ENCODE measurements around the gene TANGO6.
"Not testable (repeated sequence)": the region's sequence is repeated elsewhere in the genome, so short reads cannot be mapped to it uniquely, and the experiment has no call there.

Gene TANGO6

DNA sequence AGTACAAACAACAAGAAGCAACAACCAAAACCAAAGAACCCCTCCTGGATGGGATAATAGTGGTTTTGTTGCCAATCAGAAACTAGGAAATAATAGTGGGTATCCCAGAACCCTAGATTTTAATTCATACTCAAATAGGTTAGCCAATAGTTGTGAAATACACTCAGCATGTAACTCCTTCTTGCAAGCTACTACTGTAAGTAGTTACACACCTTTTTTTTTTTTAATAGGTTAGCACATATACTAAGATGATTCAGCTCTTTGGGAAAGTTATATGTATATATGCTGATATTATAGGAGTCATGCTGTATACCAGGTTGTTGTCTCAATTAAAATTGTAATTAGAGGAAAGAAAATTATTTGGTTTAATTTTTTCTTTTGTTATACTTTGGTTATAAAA lies 169.6 kb downstream of the TANGO6 start:
- DNase-seq (ENCODE audit: low spot score): no peak

DNA sequence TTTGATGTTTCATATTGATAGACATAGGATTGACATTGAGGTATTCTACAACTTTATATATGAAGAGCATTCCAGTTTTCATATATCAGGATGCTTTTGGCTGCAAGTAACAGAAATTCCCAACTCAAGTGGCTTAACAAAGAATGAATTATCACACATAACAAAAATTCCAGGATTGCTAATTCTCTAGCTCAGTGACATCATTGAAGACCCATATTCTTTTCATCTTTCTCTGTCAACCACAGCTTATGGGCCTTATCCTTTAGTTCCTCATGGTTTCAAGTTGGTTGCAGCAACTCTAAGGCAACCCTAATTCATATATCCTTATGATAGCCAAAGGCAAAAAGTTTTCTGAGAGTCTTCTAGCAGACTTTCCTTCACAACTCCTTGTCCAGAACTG lies 170.7 kb downstream of the TANGO6 start:
- no peak for DNase-seq (ENCODE audit: low spot score)

DNA sequence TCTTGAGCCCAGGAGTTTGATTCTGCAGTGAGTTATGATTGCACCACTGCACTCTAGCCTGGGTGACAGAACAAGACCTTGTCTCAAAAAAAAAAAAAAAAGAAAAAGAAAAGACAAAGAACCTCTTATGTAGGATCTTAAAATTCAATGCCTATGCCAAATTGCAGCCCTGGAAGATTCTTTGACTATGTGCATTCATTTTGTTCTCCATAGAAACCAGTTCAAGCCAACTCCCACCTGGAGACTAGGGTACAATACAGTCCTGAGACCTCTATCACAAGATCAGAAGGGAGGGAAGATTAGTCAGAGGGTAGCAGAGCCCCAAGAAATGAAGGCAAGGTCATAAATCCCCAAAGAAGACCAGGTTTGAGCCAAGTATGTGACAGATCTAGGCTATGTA lies 171.5 kb downstream of the TANGO6 start:
- no peak for DNase-seq (ENCODE audit: low spot score)

DNA sequence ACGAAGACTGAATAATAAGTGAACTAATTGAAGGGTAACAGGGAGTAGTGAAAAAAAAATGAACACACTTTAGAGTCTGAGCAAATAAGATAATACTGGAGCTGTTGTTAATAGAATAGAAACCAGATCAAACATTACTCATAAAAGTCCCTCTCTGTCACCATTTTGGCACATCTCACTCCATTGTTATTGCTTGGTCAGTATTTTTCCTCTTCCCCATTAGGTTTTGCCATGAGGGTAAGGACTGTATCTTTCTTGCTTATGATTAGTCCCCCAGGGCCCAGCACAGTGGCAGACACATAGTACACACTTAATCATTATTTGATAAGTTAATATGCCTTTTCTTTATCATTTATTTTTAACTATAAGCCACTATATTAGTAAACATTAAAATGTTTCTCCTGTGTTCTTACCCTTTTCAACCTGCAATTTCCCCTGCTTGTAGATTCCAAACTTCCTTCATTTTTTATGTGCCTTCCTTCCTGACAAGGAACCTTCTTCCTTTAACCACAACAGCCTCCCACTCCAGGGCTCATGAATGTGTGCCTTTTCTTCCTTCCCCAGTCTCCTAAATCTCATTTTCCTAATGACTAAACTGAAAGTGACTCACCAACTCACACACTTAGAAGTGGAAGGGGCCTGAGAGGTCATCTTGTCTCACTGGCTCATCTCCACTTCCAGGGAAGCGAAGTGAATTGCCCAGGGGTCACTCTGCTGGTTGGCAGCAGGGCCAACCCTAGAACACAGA lies 173.9 kb downstream of the TANGO6 start:
- no peak for DNase-seq (ENCODE audit: low spot score)

DNA sequence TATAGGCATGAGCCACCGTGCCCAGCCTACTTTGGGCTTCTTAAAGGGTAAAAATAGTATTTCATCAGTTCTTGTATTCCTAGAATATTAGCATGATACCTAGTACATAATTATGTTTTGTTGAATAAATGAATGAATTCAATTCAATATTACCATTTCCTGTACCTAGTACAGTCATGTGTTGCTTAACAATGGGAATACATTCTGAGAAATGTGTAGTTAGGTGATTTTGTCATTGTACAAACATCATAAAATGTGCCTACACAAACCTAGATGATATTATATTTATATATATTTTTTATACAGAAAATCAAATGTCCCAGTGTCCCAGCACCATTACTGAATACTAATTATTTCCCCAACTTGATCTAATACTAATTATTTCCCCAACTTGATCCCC lies 176.5 kb downstream of the TANGO6 start:
- DNase-seq (ENCODE audit: low spot score): no peak

DNA sequence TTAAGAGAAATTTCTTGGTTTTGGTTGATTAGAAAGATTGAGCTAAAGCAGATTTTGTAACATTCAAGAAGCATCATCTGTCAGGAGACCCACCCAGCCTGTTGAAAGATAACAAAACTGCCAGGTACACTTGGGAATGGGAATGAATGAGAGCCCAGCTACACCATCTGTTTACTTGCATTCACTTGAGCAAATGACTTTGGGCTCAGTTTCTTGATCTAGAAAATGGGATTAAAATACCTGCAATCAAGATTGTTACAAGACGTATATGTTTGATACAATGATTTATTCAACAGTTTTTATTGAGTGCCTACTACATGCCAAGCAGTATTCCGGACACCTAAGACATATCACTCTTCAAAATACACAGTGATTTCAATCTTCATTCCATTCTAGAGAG lies 185.8 kb downstream of the TANGO6 start:
- no peak for DNase-seq (ENCODE audit: low spot score)

DNA sequence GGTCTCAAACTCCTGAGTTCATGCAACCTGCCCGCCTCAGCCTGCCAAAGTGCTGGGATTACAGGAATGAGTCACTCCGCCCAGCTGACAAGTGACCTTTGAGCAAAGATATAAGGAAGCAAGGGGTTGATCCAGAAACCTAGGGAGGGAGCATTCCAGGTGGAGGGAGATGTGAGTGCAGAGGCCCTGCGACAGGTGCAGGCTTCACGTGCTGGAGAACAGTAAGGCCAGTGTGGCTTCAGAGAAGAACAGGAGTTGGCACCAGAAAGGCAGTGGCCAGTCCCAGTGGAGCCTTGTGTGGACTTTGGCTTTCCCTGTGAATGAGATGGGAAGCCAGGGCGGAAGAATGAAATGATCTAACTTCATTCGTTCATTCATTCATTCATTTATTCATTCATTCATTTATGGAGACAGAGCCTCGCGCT lies 188.6 kb downstream of the TANGO6 start:
- DNase-seq (ENCODE audit: low spot score): no peak

DNA sequence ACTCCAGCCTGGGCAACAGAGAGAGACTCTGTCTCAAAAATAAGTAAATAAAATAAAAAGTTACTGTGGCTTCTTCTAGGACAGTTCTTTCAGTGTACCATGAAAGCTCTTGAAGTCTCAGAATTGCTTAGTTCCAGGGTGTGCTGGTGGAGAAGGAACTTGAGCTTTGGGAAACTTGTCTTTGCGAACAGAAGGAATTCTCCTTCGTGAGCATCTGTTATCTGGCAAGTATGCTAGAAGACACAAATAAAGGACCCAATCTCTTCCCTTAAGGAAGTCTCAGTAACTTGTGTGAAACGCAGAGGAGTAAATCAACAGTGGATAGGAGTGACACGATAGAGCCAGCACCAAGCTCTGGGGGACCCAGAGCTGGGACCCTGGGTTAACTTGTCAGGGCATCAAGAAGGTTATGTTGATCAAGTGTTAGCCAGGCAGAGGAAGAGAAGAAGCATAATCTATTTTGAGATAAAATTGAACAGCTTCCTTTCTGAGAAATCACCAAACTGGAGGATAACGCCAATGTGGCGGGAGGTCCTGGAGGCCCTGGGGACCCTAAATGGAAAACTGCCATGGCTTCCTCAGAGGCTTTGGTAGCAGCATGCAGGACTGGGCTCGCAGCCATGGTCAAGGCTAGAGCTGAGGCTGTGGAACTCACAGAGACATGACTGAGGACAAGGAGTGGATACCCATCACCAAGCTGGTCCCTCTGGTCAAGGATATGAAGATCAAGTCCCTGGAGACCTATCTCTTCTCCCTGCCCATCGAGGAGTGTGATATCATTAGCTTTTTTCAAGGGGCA lies 190.0 kb downstream of the TANGO6 start:
- DNase-seq (ENCODE audit: low spot score): no peak

DNA sequence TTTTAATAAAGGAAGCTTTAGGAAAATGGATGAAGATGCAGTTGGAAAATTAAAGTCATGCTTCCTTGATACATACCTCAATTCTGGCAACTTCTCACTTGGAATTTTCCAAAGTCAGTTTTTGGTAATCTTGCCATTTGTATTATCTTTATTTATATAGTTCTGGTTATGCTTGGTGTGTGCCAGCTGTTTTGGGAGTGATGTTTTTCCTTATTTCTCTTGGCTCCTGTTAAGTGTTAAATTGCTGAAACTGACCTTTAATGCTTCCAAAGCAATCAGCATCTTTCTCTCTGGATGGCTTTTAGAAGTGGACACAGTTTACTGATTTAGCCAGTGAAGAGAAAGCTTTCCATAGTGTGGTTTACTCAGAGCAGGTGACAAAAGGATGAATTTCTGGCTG lies 192.0 kb downstream of the TANGO6 start:
- no peak for DNase-seq (ENCODE audit: low spot score)

DNA sequence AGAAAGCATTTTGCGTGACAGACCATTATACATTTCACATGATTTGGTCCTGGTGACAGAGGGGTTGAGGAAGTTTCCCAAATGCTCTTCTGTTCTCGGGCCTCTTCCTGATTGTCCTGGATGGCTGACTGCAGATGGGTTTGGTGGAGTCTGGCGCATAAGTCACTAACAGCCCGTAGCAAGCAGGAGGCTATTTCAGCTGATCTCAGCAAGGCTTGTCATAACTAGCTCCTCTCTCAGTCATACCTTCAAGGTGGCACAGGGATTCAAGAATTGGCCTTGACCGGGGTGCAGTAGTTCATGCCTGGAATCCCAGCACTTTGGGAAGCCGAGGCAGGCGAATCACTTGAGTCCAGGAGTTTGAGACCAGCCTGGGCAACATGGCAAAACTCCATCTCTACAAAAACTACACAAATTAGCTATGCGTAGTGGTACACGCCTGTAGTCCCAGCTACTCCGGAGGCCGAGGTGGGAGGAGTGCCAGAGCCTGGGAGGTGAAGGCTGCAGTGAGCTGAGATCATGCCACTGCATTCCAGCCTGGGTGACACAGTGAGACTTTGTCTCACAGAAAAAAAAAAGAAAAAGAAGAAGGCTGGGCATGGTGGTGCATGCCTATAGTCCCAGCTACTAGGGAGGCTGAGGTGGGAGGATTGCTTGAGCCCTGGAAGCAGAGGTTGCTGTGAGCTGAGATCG lies 193.2 kb downstream of the TANGO6 start:
- no peak for DNase-seq (ENCODE audit: low spot score)

DNA sequence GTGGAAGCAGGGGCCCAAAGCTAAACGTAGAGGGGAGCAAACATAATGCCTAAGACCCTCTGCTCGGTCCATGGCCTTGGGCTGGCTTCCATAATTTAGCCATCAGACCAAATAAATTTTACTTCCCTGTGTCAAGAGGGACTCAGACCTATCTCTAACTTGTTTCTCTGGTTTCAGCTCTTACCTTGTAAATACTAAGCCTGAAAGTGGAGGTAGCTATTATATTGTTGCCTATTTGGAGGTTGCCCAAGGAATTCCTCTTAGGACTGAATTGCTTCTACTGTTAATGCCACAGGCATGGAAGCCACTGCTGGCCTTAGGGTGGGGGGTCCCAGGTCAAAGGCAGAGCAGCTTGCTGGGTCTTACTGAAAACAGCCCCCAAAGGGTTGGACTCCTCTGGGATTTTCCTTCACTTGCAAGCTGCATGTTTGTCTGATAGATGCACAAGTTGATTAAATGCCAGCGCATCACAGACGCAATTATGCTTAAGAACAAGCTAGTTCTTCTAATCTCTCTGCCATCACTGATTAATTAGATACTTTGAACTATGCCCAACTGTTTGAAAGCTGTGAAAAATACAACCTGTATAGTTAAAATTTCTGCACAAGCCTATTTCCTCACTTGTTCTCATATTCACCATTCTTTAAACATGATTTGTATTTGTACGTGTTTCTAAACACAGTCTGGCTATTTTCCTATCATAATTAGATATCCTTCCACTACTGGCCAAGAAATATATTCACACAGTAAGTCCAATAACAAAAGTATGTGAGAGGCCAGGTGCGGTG lies 194.2 kb downstream of the TANGO6 start:
- DNase-seq (ENCODE audit: low spot score): no peak

DNA sequence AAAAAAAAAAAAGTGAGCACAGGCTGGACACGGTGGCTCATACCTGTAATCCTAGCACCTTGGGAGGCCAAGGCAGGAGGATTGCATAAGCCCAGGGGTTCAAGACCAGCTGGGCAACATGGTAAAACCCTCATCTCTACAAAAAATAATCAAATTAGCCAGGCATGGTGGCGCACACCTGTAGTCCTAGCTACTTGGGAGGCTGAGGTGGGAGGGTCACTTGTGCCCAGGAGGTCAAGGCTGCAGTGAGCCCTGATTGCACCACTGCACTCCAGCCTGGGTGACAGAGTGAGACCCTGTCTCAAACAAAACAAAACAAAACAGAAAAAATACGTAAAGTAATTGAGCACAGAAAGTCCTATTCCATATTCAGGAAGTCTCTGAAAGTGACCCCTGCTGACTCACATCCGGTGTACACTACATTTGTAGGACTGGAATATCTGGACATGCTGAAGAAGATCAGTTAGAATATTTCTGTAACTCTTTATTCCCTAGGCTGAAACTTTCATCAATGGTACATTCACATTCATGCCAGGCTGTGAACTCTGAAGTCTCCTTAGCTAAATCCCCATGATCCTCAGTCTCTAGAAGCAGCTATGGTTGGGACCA lies 196.1 kb downstream of the TANGO6 start:
- DNase-seq (ENCODE audit: low spot score): no peak

DNA sequence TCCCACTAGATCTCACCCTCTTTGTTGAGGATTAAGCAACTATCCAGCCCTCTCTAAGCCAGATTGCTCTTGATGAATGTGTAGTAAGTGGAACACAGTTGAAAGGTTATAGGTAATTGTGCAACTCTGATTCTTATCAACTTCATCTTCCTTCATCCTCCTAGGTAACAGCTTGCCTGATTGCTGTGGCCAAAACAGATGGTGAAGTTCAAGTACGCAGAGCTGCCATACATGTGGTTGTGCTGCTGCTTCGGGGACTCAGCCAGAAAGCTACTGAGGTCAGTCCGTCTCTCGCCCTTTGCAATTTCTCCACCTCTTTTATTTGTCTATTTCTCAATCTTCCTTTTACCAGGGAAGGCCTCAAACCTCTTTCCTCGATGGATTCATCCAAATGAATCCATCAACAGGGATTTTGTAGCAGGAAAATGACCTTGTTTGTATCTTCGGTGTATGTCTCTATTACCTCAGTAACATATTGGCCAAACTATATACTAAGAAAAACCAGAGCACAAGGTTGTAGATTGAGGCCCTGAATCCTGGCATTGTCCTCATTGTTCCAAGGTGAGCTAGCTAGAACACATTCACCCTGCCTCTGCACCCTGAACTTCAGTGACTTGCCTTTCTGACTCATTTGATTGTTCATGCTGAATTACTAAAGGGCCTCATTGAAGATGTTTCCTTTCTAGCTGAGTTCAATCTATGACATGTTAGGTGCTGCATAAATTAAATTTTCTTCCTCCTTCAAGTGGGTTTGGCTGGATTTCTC lies 197.0 kb downstream of the TANGO6 start:
- DNase-seq (ENCODE audit: low spot score): no peak

DNA sequence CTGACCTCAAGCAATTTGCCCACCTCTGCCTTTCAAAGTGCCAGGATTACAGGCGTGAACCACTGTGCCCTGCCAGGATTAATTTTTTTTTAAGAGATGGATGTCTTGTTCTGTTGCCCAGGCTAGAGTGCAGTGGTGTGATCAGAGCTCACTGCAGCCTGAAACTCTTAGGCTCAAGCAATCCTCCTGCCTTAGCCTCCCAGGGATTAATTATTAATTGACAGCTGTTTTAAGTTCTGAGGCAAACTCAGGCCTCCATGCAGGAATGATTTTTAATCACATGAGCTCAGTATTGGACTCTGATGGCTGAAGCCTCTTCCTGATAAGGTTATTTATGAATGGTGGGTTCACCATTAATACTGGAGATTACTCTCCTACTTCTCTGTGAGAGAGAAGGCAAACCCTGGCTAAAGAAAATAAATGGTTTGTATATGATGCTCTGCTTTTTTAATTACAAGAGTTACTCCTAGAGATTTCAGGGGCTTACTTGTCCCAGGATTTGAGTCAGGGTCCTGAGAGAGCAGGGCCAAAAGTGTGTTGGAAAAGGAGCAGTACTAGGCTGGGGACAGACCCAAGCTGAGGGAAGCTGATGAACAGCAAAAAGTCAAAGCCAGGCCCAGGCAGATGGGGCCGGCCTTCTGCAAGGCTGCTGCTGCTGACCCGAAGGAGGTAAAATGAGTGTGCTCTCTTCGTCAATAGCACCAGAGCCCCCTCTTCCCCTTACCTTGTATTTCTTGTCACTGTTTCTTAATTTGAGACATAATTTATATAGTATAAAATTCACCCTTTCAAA lies 205.2 kb downstream of the TANGO6 start:
- no peak for DNase-seq (ENCODE audit: low spot score)

DNA sequence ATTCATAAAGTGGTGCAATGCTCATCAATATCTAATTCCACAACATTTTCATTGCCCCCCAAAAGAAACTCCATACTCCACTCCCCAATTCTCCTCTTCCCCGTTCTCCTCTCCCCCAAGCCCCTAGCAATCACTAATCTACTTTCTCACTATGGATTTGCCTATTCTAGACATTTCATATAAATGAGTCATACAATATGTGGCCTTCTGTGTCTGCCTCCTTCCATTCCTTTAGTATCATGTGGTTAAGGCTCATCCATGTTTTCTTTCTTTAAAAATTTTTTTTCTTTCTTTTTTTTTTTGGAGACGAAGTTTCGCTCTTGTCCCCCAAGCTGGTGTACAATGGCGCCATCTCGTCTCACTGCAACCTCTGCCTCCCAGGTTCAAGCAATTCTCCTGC lies 205.8 kb downstream of the TANGO6 start:
- DNase-seq (ENCODE audit: low spot score): no peak

DNA sequence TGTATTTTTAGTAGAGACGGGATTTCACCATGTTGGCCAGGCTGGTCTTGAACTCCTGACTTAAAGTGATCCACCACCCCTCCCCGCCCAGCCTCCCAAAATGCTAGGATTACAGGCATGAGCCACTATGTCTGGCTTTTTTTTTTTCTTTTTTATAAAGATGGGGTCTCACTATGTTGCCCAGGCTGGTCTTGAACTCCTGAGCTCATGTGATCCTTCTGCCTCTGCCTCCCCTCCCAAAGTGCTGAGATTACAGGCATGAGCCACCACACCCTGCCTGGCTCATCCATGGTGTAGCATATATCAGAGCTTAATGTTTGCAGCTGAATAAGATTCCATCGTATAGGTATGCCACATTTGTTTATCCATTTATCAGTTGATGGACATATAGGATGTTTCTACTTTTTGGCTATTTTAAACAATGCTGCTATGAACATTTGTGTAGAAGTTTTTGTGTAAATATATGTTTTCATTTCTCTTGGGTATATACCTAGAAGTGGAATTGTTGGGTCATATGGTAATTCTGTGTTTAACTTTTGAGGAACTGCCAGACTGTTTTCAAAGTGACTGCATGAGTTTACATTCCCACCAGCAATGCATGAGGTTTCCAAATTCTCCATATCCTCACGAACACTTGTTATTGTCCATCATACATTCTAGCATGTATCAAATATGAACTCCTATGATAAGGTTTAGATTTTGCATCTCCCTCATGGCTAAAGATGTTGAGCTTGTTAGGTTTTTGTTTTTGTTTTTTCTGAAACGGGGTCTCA lies 206.5 kb downstream of the TANGO6 start:
- no peak for DNase-seq (ENCODE audit: low spot score)

DNA sequence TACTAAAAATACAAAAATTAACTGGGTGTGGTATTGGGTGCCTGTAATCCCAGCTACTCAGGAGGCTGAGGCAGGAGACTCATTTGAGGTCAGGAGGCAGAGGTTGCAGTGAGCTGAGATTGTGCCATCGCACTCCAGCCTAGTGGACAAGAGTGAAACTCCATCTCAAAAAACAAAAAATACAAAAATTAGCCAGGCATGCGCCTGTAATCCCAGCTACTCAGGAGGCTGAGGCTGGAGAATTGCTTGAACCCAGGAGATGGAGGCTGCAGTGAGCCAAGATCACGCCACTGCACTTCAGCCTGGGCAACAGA lies 208.1 kb downstream of the TANGO6 start:
- not testable (repeated sequence) for DNase-seq (ENCODE audit: low spot score)

DNA sequence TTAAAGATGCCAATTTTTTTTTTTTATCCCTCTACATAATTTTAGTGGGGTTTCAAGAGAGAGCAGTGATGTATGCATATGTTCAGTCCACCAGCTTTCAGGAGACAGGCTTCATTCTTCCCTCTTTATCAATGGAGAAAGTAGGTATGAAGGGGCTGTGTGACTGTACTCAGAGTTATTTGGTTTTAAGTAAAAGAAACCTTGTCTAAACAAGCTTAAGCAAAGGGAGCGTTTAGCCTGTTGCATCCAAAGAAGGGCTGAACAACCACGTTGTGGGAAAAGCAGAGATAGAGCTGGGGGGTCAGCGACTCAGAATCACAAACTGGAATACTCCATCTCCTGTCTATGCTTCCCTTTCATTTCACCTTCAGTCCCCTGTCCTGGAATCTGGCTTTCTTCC lies 211.7 kb downstream of the TANGO6 start:
- DNase-seq (ENCODE audit: low spot score): no peak

DNA sequence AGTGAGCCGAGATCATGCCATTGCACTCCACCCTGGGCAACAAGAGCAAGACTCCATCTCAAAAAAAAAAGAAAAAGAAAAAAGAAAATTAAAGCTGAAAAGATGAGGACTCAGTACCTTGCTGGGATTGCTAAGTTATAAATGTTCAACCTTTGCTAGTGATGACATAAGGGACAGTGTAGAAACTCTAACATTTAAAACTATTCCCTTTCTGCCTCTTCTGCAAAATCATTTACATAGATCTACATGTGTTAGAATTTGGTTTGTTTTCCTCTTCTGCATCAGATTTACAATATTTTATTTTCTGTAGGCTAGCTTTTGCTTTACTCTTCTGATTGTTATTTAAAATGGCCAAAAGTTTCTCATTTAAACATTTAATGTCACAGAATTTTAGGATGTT lies 212.6 kb downstream of the TANGO6 start:
- no peak for DNase-seq (ENCODE audit: low spot score)

DNA sequence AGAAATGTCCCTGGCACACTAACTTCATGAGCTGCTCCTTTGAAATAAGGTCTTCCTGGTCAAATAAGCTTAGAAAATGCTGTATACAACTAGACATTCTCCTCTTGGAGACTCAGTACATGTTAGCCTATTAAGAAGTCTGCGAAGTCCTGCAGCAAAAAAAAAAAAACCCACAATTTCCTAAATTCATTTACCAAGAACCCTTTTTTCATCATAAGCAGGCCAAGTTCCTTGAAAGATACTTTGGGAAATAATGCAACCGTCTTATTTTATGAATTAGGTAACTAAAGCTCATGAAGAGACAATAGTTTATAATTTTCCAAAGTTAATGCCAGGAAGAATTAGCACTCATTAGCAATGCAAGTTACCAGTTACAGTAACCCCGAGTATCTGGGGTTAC lies 213.1 kb downstream of the TANGO6 start:
- no peak for DNase-seq (ENCODE audit: low spot score)

Measured in left forelimb (tissue), 1 donor.